C4-2B (cell line): Measurements from ENCODE around the gene CCDC88C.

Experiments used
- ZFX ChIP-seq: fragments of 450-650 bp; IDR thresholded peaks from 2 replicates; pipeline ENCODE4 v1.6.1; 2017
- TF ChIP-seq, protein P1 (sequence below): fragments of 450-650 bp; conservative IDR thresholded peaks from 2 replicates; pipeline ENCODE4 v1.5.1; 2017; ENCODE audit warnings: mild to moderate bottlenecking

DNA sequence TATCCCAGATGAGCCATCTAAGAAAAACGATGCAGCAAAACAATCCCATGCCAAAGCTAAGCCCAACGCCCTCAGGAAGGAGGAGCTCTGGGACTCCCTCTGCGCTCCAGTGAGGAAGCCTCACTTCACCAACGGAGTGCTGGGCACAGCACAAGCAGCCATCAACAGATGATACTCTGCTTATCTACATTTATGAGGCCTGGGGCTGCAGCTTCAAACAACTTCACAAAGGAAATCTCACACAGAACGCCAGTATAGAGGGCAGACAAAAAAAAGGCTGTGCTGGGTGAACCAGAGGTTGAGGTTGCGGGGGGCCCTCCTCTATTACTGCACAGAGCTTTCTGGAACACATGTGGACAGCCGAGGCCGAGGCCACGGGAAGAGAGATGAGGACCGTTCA, 138.3 kb downstream of the CCDC88C start:
- TF ChIP-seq, protein P1, sequence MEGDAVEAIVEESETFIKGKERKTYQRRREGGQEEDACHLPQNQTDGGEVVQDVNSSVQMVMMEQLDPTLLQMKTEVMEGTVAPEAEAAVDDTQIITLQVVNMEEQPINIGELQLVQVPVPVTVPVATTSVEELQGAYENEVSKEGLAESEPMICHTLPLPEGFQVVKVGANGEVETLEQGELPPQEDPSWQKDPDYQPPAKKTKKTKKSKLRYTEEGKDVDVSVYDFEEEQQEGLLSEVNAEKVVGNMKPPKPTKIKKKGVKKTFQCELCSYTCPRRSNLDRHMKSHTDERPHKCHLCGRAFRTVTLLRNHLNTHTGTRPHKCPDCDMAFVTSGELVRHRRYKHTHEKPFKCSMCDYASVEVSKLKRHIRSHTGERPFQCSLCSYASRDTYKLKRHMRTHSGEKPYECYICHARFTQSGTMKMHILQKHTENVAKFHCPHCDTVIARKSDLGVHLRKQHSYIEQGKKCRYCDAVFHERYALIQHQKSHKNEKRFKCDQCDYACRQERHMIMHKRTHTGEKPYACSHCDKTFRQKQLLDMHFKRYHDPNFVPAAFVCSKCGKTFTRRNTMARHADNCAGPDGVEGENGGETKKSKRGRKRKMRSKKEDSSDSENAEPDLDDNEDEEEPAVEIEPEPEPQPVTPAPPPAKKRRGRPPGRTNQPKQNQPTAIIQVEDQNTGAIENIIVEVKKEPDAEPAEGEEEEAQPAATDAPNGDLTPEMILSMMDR, result no peak
- no peak for TF ChIP-seq ZFX
